OCI-LY7 (cell line): ENCODE data around the gene MED15.

ENCODE experiments used
- EZH2phosphoT487 ChIP-seq: fragments of 200-600 bp; sonication (generic); IDR thresholded peaks from 2 replicates; pipeline ENCODE4 v1.6.1; 2018; ENCODE audit warnings: low read depth, borderline replicate concordance, mild to moderate bottlenecking, mixed run types, antibody characterized with exemption, low read length, moderate library complexity, mixed read lengths
- TF ChIP-seq, protein P1 (sequence below): fragments of 200-600 bp; sonication (generic); conservative IDR thresholded peaks from 2 replicates; pipeline ENCODE4 v1.5.1; 2014; ENCODE audit warnings: mild to moderate bottlenecking, antibody characterized with exemption, low read length, moderate library complexity, mixed read lengths

DNA sequence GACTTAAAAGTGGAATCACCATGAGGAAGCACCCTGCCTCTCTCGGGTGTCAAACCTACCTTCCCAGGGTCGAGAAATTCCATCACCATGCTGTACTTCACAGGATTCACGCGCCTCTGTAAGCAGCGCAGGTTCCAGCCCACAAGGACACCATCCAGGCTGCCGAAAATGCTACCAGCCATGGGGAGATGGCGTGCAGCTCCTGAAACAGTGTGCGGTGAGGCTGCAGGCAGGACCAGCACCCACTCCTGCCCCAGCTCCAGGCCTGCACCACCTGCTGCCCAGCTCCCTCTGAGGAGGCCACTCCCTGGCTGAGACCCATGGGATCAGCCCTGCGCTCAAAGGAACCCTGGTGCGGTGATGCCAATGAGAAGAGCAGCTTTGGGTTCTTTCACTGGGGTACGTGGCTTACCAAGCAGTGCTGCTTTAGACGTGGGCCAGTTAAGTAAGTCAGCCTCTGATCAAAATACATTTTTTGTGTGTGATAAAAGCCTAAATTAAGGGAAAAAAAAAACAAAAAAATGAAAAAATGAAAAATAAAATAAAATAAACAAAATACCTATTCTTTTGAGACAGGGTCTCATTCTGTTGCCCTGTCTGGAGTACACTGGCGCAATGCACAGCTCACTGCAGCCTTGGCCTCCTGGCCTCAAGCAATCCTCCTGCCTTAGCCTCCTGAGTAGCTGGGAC, 115.4 kb downstream of the MED15 start:
- TF ChIP-seq, protein P1, sequence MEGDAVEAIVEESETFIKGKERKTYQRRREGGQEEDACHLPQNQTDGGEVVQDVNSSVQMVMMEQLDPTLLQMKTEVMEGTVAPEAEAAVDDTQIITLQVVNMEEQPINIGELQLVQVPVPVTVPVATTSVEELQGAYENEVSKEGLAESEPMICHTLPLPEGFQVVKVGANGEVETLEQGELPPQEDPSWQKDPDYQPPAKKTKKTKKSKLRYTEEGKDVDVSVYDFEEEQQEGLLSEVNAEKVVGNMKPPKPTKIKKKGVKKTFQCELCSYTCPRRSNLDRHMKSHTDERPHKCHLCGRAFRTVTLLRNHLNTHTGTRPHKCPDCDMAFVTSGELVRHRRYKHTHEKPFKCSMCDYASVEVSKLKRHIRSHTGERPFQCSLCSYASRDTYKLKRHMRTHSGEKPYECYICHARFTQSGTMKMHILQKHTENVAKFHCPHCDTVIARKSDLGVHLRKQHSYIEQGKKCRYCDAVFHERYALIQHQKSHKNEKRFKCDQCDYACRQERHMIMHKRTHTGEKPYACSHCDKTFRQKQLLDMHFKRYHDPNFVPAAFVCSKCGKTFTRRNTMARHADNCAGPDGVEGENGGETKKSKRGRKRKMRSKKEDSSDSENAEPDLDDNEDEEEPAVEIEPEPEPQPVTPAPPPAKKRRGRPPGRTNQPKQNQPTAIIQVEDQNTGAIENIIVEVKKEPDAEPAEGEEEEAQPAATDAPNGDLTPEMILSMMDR, result no peak
- no peak for TF ChIP-seq EZH2phosphoT487
